CD8-positive, alpha-beta memory T cell (primary cell): ENCODE data around the gene TUT4. TPM values are rescaled to one million over a fixed set of nuclear protein-coding genes. Genes with fewer than 3 reads are reported as not detected.
A peak's percentile ranks its signal among the peaks of the same experiment; 100 is the strongest.

Experiments used
- CTCF ChIA-PET: fragments of 350-600 bp; sonication (Branson Sonifier 250); formaldehyde crosslinking; loops from one replicate; lab custom pipeline; 2021; ENCODE audit warnings: antibody characterized with exemption; lab: Charles Lee
- POLR2A ChIA-PET: fragments of 350-600 bp; sonication (Branson Sonifier 250); formaldehyde crosslinking; loops from one replicate; lab custom pipeline; 2021; ENCODE audit warnings: antibody characterized with exemption; lab: Charles Lee
- DNase-seq, 5 donors: peaks; one replicate each; pipeline versions ENCODE4 v3.0.0 to v3.0.0-alpha.2; 2020 to 2022; ENCODE audit warnings: mixed read lengths in 1 of 5
- H3K27ac ChIP-seq: one replicate; pipeline ENCODE4 v1.7.0; 2013; ENCODE audit warnings: low read depth, mild to moderate bottlenecking, low read length, moderate library complexity
- H3K27me3 ChIP-seq: 2 replicates; pipeline ENCODE4 v1.7.0; 2013; ENCODE audit warnings: low read length, mild to moderate bottlenecking; ENCODE audit not compliant: insufficient read depth, poor library complexity, severe bottlenecking
- H3K36me3 ChIP-seq: 2 replicates; pipeline ENCODE4 v1.7.0; 2013; ENCODE audit warnings: mild to moderate bottlenecking, low read length, moderate library complexity; ENCODE audit not compliant: insufficient read depth
- H3K4me1 ChIP-seq: 2 replicates; pipeline ENCODE4 v1.7.0; 2013; ENCODE audit warnings: mild to moderate bottlenecking, low read length, moderate library complexity; ENCODE audit not compliant: insufficient read depth
- H3K4me3 ChIP-seq: 2 replicates; pipeline ENCODE4 v1.7.0; 2013; ENCODE audit warnings: mild to moderate bottlenecking, low read length
- H3K9me3 ChIP-seq: 2 replicates; pipeline ENCODE4 v1.7.0; 2013; ENCODE audit warnings: mild to moderate bottlenecking, low read length
- H3K27ac Mint-ChIP-seq, 8 donors: one replicate each; pipeline ENCODE4 v1.8.0; 2020 to 2021; ENCODE audit warnings: mixed read lengths in 8 of 8, mild to moderate bottlenecking in 6 of 8, inconsistent platforms in 3 of 8, moderate library complexity in 3 of 8
- H3K27me3 Mint-ChIP-seq, 2 donors: one replicate each; pipeline ENCODE4 v1.8.0; 2020 to 2021; ENCODE audit warnings: mixed read lengths in 2 of 2, mild to moderate bottlenecking in 1 of 2, moderate library complexity in 1 of 2
- H3K36me3 Mint-ChIP-seq, 3 donors: one replicate each; pipeline ENCODE4 v1.8.0; 2020 to 2021; ENCODE audit warnings: mixed read lengths in 3 of 3, inconsistent platforms in 1 of 3, mild to moderate bottlenecking in 1 of 3
- H3K4me1 Mint-ChIP-seq, 3 donors: one replicate each; pipeline ENCODE4 v1.8.0; 2020 to 2021; ENCODE audit warnings: mixed read lengths in 3 of 3, inconsistent platforms in 1 of 3, mild to moderate bottlenecking in 1 of 3
- H3K4me3 Mint-ChIP-seq, 7 donors: one replicate each; pipeline ENCODE4 v1.8.0; 2020 to 2021; ENCODE audit warnings: mixed read lengths in 7 of 7, mild to moderate bottlenecking in 6 of 7, moderate library complexity in 4 of 7, inconsistent platforms in 2 of 7
- H3K9me3 Mint-ChIP-seq, 5 donors: one replicate each; pipeline ENCODE4 v1.8.0; 2020 to 2022; ENCODE audit warnings: mixed read lengths in 5 of 5, mild to moderate bottlenecking in 3 of 5, moderate library complexity in 2 of 5, inconsistent platforms in 1 of 5
- polyA plus RNA-seq: library from polyadenylated mRNA; unstranded; fragments of 300-500 nt; fragmentation: Illumina TruSeq; gene quantifications from one replicate; pipeline ENCODE4 v1.2.3, GENCODE V29; 2021
- total RNA-seq, 2 experiments: library from RNA; stranded (reverse); gene quantifications; one replicate each; pipeline ENCODE4 v1.2.3, GENCODE V29; 2021

Gene TUT4
- total and polyA plus RNA-seq, 3 experiments from 2014 or later, result 40.1 to 63.1 (median 54.1) TPM

- no peak for DNase-seq
- Histone ChIP-seq H3K4me3 (no peak overlapping the region), H3K27me3 (no peaks in the 10 kb centered on the region), H3K9me3 (peaks cover 12% of the 10 kb centered on the region), H3K4me1 (peaks cover 16% of the 10 kb centered on the region), H3K27ac (no peak overlapping the region), H3K36me3 (no peaks in the 10 kb centered on the region)
- ChIA-PET POLR2A (no interaction called here), CTCF (interaction anchor here (0.7 kb wide), 1 partner anchor 1904 kb away, joined by 3 read pairs; no protein-coding TSS in a partner anchor)
- Mint-ChIP-seq H3K36me3 (peaks cover 14 to 37% (median 32%) of the 10 kb centered on the region in 3 donors), H3K27ac (peak overlapping the region in 1 of 8 donors; percentile 32), H3K27me3 (no peaks in the 10 kb centered on the region), H3K4me1 (peaks cover 36 to 57% (median 52%) of the 10 kb centered on the region in 3 donors), H3K9me3 (peaks cover 10 to 22% (median 19%) of the 10 kb centered on the region in 5 donors), H3K4me3 (no peak overlapping the region)
These were observed 8.0 kb downstream of the TUT4 start for GRCh38 chr1:52544665-52545525.

DNA sequence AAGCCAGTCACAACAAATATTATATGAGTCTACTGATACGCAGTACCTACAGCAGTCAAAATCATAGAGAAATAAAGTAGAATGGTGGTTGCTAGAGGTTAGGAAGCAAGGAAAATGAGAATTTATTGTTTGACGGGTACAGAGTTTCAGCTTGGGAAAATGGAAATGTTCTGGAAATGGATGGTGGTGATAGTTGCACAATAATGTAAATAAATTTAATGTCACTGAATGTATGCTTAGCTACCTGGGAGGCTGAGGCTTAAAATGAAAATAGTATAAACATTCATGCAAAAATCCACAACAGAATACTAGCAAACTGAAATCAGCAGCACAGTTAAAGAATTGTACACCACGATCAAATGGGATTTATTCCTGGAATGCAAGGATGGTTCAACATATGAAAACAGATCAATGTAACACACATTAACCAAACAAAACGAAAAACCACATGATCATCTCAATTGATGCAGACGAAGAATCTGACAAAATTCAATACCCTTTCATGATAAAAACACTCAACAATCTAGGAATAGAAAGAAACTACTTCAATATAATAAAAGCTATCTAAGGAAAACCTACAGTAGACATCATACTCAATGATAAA, 10.7 kb downstream of the TUT4 start:
- H3K9me3 ChIP-seq, result peaks cover 12% of the 10 kb centered on the region
- no peak overlapping the region for H3K4me3 Mint-ChIP-seq
- H3K9me3 Mint-ChIP-seq, result peaks cover 10 to 22% (median 19%) of the 10 kb centered on the region in 5 donors
- no peak overlapping the region for H3K27ac ChIP-seq
- no peaks in the 10 kb centered on the region for H3K27me3 ChIP-seq
- CTCF ChIA-PET, result no interaction called here
- DNase-seq, result no peak
- peaks cover 32 to 50% (median 48%) of the 10 kb centered on the region in 3 donors for H3K4me1 Mint-ChIP-seq
- POLR2A ChIA-PET, result no interaction called here
- no peak overlapping the region for H3K4me3 ChIP-seq
- no peaks in the 10 kb centered on the region for H3K36me3 ChIP-seq
- H3K4me1 ChIP-seq, result no peaks in the 10 kb centered on the region
- H3K27ac Mint-ChIP-seq, result peak overlapping the region in 2 of 8 donors; percentile 36 to 37
- no peaks in the 10 kb centered on the region for H3K27me3 Mint-ChIP-seq
- H3K36me3 Mint-ChIP-seq, result peaks cover 16 to 48% (median 47%) of the 10 kb centered on the region in 3 donors

- ChIA-PET POLR2A (no interaction called here), CTCF (no interaction called here)
- peak overlapping the region in 2 of 8 donors; percentile 16 to 42 for H3K27ac Mint-ChIP-seq
- H3K9me3 ChIP-seq, result no peaks in the 10 kb centered on the region
- H3K27ac ChIP-seq, result no peak overlapping the region
- no peaks in the 10 kb centered on the region for H3K36me3 ChIP-seq
- no peaks in the 10 kb centered on the region for H3K27me3 Mint-ChIP-seq
- peaks cover 12 to 29% (median 29%) of the 10 kb centered on the region in 3 donors for H3K36me3 Mint-ChIP-seq
- DNase-seq, result no peak
- H3K27me3 ChIP-seq, result no peaks in the 10 kb centered on the region
- H3K4me3 Mint-ChIP-seq, result no peak overlapping the region
- no peak overlapping the region for H3K4me3 ChIP-seq
- peaks cover 18% of the 10 kb centered on the region for H3K4me1 ChIP-seq
- H3K4me1 Mint-ChIP-seq, result peaks cover 53 to 81% (median 78%) of the 10 kb centered on the region in 3 donors
- peaks cover 0 to 9% (median 3%) of the 10 kb centered on the region in 5 donors for H3K9me3 Mint-ChIP-seq
These were observed 17.7 kb downstream of the TUT4 start for GRCh38 chr1:52534928-52535764.

- H3K9me3 Mint-ChIP-seq, result peaks cover 0 to 9% (median 3%) of the 10 kb centered on the region in 5 donors
- H3K36me3 Mint-ChIP-seq, result peaks cover 12 to 28% (median 18%) of the 10 kb centered on the region in 3 donors
- peak overlapping the region in 1 of 8 donors; percentile 20 for H3K27ac Mint-ChIP-seq
- H3K4me1 Mint-ChIP-seq, result peaks cover 49 to 77% (median 75%) of the 10 kb centered on the region in 3 donors
- ChIA-PET POLR2A (no interaction called here), CTCF (no interaction called here)
- DNase-seq, result no peak
- peaks cover 18% of the 10 kb centered on the region for H3K4me1 ChIP-seq
- no peaks in the 10 kb centered on the region for H3K27me3 ChIP-seq
- no peak overlapping the region for H3K4me3 ChIP-seq
- no peak overlapping the region for H3K4me3 Mint-ChIP-seq
- H3K9me3 ChIP-seq, result no peaks in the 10 kb centered on the region
- no peaks in the 10 kb centered on the region for H3K27me3 Mint-ChIP-seq
- no peak overlapping the region for H3K27ac ChIP-seq
- no peaks in the 10 kb centered on the region for H3K36me3 ChIP-seq
These were observed 19.2 kb downstream of the TUT4 start for GRCh38 chr1:52533713-52534112.

DNA sequence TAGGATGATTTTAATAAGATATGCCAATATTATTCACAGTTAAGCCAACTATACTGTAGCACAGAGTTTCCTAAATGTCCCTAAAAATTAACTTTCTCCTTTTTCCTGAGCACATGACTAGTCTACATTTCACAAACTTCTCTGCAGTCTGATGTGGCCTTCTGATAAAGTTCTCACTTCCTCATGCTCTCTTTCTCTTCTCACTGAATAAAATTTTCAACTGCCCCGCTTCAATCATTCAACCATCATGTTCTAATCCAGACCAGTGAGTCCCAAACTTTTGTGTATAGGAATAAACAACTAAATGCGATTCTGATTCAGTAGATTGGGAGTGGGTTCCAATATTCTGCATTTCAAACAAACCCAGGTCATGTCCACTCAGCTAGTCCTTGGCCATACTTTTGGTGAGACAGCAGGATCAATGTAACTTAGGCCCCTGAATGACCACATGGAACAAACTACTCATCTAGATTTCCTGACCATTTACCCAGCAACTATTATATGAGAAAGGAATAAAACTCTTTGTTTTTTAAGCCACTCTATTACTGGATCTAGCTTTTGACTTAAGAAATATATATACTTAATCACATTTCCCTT, 20.1 kb downstream of the TUT4 start:
- H3K4me3 ChIP-seq, result no peak overlapping the region
- H3K27ac Mint-ChIP-seq, result peak overlapping the region in 1 of 8 donors; percentile 47

DNA sequence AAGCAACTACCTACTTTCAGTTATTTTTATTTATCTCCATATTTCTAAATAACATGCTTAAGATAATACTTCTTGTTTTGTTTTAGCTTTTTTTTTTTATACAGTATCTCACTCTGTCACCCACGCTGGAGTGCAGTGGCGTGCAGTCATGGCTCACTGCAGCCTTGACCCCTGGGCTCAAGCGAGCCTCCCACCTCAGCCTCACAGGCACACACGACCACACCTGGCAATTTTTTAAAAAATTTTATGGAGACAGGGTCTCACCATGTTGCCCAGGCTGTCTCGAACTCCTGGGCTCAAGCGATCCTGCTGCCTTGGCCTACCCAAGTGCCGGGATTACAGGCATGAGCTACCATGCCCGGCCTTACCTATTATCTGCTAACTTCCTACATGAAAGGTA, 20.6 kb downstream of the TUT4 start:
- H3K4me1 ChIP-seq, result peaks cover 18% of the 10 kb centered on the region
- ChIA-PET POLR2A (interaction anchor here (1.0 kb wide), 1 partner anchor 21 kb away, joined by 3 read pairs; the partner anchor contains the start of gene TUT4), CTCF (no interaction called here)
- H3K27me3 ChIP-seq, result no peaks in the 10 kb centered on the region
- Mint-ChIP-seq H3K27me3 (no peaks in the 10 kb centered on the region), H3K27ac (peak overlapping the region in 1 of 8 donors; percentile 47), H3K4me3 (no peak overlapping the region), H3K4me1 (peaks cover 44 to 68% (median 66%) of the 10 kb centered on the region in 3 donors), H3K36me3 (peaks cover 14 to 27% (median 14%) of the 10 kb centered on the region in 3 donors), H3K9me3 (peaks cover 0 to 9% (median 3%) of the 10 kb centered on the region in 5 donors)
- H3K4me3 ChIP-seq, result no peak overlapping the region
- H3K9me3 ChIP-seq, result no peaks in the 10 kb centered on the region
- no peak for DNase-seq
- no peaks in the 10 kb centered on the region for H3K36me3 ChIP-seq
- no peak overlapping the region for H3K27ac ChIP-seq

More for the DNA sequence above, 20.1 kb downstream of the TUT4 start:
- Histone ChIP-seq H3K27me3 (no peaks in the 10 kb centered on the region), H3K27ac (no peak overlapping the region), H3K9me3 (no peaks in the 10 kb centered on the region), H3K4me1 (peaks cover 18% of the 10 kb centered on the region), H3K36me3 (no peaks in the 10 kb centered on the region)
- H3K4me1 Mint-ChIP-seq, result peaks cover 48 to 69% (median 69%) of the 10 kb centered on the region in 3 donors
- CTCF ChIA-PET, result interaction anchor here (0.8 kb wide), 1 partner anchor 72 kb away, joined by 3 read pairs; no protein-coding TSS in a partner anchor
- no peaks in the 10 kb centered on the region for H3K27me3 Mint-ChIP-seq
- peaks cover 15 to 27% (median 17%) of the 10 kb centered on the region in 3 donors for H3K36me3 Mint-ChIP-seq
- no peak overlapping the region for H3K4me3 Mint-ChIP-seq
- no peak for DNase-seq
- POLR2A ChIA-PET, result interaction anchor here (1.0 kb wide), 1 partner anchor 20 kb away, joined by 3 read pairs; the partner anchor contains the start of gene TUT4
- H3K9me3 Mint-ChIP-seq, result peaks cover 0 to 9% (median 3%) of the 10 kb centered on the region in 5 donors

DNA sequence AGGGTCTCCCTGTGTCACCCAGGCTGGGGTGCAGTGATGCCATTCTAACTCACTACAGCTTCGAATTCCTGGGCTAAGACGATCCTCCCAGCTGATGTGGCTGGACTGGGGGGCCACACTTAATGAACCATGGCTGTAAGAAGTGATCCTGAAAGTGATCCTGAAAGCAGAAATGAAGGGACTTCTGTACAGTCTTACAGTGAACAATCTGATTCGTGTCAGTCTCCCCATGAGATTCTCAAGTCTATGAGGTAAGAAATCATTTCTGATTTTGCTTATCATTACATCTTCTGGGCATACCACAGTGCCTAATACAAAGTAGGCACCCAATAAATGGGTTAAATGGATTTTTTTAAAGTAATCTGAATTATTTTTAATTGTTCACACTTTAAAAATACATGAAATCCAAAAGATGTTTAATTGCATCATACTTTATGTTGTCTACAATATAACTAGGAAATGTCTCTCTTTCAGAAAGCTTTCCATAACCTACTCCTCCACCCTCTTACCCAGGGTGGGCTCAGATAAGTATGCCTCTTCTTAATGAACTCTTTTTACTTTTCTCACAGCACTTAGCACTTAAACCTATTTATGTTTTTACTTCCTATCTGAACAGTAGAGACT, 21.5 kb downstream of the TUT4 start:
- peaks cover 0 to 9% (median 3%) of the 10 kb centered on the region in 5 donors for H3K9me3 Mint-ChIP-seq
- no peak overlapping the region for H3K4me3 Mint-ChIP-seq
- no peaks in the 10 kb centered on the region for H3K27me3 ChIP-seq
- CTCF ChIA-PET, result interaction anchor here (1.4 kb wide), 1 partner anchor 105 kb away, joined by 3 read pairs; no protein-coding TSS in a partner anchor
- peaks cover 13 to 35% (median 13%) of the 10 kb centered on the region in 3 donors for H3K36me3 Mint-ChIP-seq
- POLR2A ChIA-PET, result interaction anchor here (1.0 kb wide), 1 partner anchor 21 kb away, joined by 3 read pairs; the partner anchor contains the start of gene TUT4
- no peak overlapping the region for H3K4me3 ChIP-seq
- no peak overlapping the region for H3K27ac ChIP-seq
- peaks cover 42 to 64% (median 61%) of the 10 kb centered on the region in 3 donors for H3K4me1 Mint-ChIP-seq
- no peaks in the 10 kb centered on the region for H3K9me3 ChIP-seq
- peak overlapping the region in 3 of 8 donors; percentile 12 to 50 (median 42) for H3K27ac Mint-ChIP-seq
- no peak for DNase-seq
- peaks cover 18% of the 10 kb centered on the region for H3K4me1 ChIP-seq
- no peaks in the 10 kb centered on the region for H3K36me3 ChIP-seq
- no peaks in the 10 kb centered on the region for H3K27me3 Mint-ChIP-seq
